Embryonic facial prominence (tissue), 1 donor: ENCODE data around the gene OR52W1.

Experiments
- DNase-seq: peaks from one replicate; pipeline ENCODE4 v3.0.0-alpha.2; 2016; ENCODE audit errors: extremely low spot score

The OR52W1 gene

GRCh38 chr11:6199174-6199810, at the start of gene OR52W1:
TSS of gene OR52W1 (plus strand) at chr11:6199224. CDS start at chr11:6199224, 0 bp downstream.
- no peak for DNase-seq

GRCh38 chr11:6151117-6151516, 47.9 kb upstream of the OR52W1 start:
- no peak for DNase-seq

GRCh38 chr11:6152126-6152525, 46.9 kb upstream of the OR52W1 start:
- DNase-seq: no peak

GRCh38 chr11:6156628-6157359, 42.2 kb upstream of the OR52W1 start:
- no peak for DNase-seq

GRCh38 chr11:6170226-6170625, 28.8 kb upstream of the OR52W1 start, which contains the start of gene OR52B2:
TSS of gene OR52B2 (minus strand) at chr11:6170326. CDS start at chr11:6170326, 0 bp downstream.
- no peak for DNase-seq

- DNase-seq: no peak
Measured at GRCh38 chr11:6175440-6175839, 23.6 kb upstream of the OR52W1 start.

- no peak for DNase-seq
Measured at GRCh38 chr11:6191742-6192141, 7.3 kb upstream of the OR52W1 start.

- no peak for DNase-seq
Measured at GRCh38 chr11:6194065-6194581, 4.9 kb upstream of the OR52W1 start.

GRCh38 chr11:6196396-6196795, 2.6 kb upstream of the OR52W1 start:
- no peak for DNase-seq

GRCh38 chr11:6197466-6198200, 1.4 kb upstream of the OR52W1 start:
- DNase-seq: no peak

- no peak for DNase-seq
Measured at GRCh38 chr11:6200975-6201374, 2.0 kb downstream of the OR52W1 start.

- no peak for DNase-seq
Measured at GRCh38 chr11:6201481-6201880, 2.5 kb downstream of the OR52W1 start.

- no peak for DNase-seq
Measured at GRCh38 chr11:6202041-6202440, 3.0 kb downstream of the OR52W1 start.

- DNase-seq: no peak
Measured at GRCh38 chr11:6203327-6203726, 4.3 kb downstream of the OR52W1 start.

GRCh38 chr11:6204706-6205105, 5.7 kb downstream of the OR52W1 start:
- no peak for DNase-seq

- no peak for DNase-seq
Measured at GRCh38 chr11:6205366-6205765, 6.3 kb downstream of the OR52W1 start, which contains the start of gene C11orf42. TSS of gene C11orf42 (plus strand) at chr11:6205557. CDS start at chr11:6205616, 59 bp downstream.

GRCh38 chr11:6206456-6207180, 7.6 kb downstream of the OR52W1 start:
- DNase-seq: no peak

GRCh38 chr11:6209801-6210200, 10.8 kb downstream of the OR52W1 start:
- DNase-seq: no peak

- no peak for DNase-seq
Measured at GRCh38 chr11:6210274-6210955, 11.4 kb downstream of the OR52W1 start.

- DNase-seq: no peak
Measured at GRCh38 chr11:6214530-6214929, 15.5 kb downstream of the OR52W1 start.

- DNase-seq: no peak
Measured at GRCh38 chr11:6216501-6216900, 17.5 kb downstream of the OR52W1 start.
